Measurements from ENCODE around the gene ABTB1.
A peak's percentile ranks its signal among the peaks of the same experiment; 100 is the strongest.
"Not testable (repeated sequence)": the region's sequence is repeated elsewhere in the genome, so short reads cannot be mapped to it uniquely, and the experiment has no call there.

ABTB1 gene

GRCh38 chr3:127671523-127672428, 976 bp upstream of the ABTB1 start:
- no peak for DNase-seq (ENCODE audit: low read depth in 1 of 2, low spot score in 1 of 2)

DNA sequence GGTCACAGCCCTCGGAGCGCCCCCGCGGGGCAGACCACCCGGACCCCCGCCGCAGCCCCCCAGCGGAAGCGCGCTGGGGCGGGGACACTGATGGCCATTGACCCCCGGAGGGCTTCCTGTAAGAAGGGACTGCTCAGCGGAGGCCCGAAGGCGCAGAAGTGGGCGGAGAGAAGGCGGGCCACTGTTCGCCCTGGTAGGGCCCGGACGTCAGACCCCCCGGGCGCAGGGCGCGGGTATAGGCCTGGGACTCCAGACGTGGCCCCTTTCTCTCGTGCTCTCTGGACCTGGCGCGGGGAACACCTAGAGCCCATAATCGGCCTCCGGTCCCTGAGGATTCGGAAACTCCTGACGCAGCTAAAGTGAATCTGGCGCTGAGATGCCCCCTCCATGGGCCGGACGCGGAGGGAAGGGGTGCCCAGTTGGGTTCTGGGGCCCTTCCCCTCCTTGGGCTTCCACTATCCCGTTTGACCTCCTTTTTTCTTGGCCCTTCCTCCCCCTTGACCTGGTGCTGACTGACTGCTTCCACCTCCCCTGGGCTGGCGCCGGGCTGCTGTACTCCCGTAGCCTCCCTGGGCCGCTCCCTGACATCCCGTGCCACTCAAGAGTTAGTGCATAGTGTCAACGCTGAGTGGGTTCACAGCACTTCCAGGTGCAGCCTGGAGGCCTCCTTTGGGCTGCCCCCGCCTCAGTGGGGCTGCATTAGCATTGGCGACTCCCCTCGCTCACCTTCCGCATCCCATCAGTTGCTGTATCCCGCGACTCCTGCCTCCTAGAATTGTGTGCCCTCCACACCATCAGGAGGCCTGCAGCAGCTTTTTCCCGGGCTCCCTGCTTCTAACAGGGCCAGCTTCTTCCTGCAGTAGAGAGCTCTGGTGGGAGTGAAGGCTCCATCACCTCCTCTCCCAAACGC, 694 bp downstream of the ABTB1 start:
- DNase-seq (ENCODE audit: low read depth in 1 of 2, low spot score in 1 of 2), result peak in 1 of 2 donors; percentile 26

DNA sequence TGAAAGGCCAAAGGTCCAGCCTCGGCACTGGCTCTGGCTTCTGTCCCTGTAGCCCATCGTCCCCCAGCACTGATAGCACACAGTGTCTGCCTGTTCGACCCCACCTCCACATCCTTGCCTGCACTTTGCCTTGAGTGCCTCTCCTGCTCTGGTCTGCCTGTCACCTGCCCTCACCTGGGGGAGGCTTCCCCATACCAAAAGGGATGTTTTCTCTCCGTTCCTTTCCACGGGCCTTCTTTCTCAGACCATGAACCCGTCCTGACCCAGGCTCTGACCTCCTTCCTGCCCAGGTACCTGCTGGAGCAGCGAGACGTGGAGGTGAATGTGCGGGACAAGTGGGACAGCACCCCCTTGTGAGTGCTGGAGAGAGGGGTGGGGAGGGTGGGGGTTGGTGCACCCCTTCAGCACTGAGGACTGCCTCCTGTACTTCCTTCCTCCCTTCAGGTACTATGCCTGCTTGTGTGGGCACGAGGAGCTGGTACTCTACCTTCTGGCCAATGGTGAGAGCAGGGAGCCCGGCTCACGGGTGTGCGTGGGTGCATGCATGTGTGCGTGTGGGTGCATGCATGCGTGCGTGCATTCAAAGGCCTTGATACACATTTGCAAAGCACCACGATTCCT, 1.5 kb downstream of the ABTB1 start:
- no peak for DNase-seq (ENCODE audit: low read depth in 1 of 2, low spot score in 1 of 2)

- no peak for DNase-seq (ENCODE audit: low read depth in 1 of 2, low spot score in 1 of 2)
Observed at GRCh38 chr3:127674790-127675189, 2.0 kb downstream of the ABTB1 start.

DNA sequence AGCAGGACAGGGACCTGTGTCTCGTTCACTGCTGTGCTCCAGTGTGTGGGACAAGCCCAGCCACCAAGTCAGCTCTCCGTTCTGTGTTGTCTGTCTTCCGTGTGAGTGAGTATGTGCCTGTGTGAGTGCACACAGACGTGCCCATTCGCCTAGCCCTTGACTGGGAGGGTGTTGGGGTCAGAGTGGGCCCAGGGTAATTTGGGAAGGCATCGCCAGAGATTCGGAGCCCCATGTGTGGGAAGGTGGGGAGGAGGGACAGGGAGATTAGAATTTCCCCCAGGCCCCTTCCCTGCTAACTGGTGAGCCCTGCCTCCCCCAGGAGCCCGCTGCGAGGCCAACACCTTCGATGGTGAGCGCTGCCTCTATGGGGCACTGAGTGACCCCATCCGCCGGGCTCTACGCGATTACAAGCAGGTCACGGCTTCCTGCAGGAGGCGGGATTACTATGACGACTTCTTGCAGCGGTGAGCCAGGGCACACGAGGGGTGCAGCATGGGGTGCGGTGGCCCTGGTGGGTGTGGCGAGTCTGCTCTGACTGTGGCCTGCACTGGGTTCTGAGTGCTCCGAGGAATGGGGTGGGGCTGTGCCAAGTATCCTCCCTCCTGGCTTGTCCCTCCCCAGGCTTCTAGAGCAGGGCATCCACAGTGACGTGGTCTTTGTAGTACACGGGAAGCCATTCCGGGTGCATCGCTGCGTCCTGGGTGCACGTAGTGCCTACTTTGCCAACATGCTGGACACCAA, 3.1 kb downstream of the ABTB1 start:
- no peak for DNase-seq (ENCODE audit: low read depth in 1 of 2, low spot score in 1 of 2)

DNA sequence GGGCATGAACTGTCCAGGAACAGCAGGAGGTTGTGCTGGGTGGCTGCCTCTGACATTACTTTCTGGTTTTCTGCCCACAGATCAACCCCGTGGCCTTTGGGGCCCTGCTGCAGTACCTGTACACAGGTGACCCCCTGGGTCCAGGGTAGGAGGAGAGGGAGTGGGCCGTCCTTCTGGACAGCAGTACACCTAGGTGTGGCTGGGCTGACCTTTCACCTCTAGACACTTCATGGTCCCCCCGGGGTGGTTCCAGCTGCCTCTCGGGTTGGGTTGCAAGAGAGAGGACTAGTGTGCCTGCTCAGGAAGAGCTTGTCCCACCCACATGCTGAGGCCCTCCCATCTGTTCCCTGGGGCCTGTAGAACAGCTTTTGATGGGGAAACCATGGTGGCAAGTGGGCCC, 3.7 kb downstream of the ABTB1 start:
- no peak for DNase-seq (ENCODE audit: low read depth in 1 of 2, low spot score in 1 of 2)

GRCh38 chr3:127676921-127677351, 4.2 kb downstream of the ABTB1 start:
- DNase-seq (ENCODE audit: low read depth in 1 of 2, low spot score in 1 of 2), result no peak

DNA sequence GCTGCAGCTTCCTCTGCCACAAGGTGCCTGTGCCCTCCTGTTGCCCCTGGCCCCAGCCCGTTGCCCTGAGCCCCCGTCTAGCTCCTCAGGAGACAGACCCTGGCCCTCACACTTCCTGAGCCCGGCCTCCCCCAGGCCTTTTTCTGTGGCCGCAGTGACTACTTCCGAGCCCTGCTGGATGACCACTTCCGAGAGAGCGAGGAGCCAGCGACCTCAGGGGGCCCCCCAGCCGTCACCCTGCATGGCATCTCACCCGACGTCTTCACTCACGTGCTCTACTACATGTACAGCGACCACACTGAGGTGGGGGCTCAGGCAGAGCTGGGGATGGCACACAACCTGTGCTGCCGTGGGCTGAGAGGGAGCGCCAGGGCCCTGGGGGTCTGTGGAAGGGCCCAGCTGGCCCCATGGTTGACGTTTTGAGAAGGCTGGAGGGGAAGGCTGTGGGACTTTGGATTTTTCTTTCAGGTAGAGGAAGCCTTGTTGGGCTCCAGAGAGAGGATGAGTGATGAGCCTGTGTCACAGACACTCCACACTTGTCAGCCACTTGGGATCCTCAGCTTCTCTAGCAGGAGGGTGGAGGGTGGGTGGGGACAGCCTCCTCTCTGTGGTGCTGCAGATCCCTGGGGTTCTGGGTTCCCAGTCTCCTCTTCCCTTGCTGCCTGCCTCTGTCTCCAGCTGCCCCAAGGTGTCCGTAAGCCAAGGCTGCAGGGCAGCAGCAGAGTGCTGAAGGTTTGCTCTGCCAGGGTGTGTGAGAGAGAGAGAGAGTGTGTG, 5.0 kb downstream of the ABTB1 start:
- no peak for DNase-seq (ENCODE audit: low read depth in 1 of 2, low spot score in 1 of 2)

GRCh38 chr3:127678315-127678599, 5.5 kb downstream of the ABTB1 start:
- DNase-seq (ENCODE audit: low read depth in 1 of 2, low spot score in 1 of 2), result no peak

DNA sequence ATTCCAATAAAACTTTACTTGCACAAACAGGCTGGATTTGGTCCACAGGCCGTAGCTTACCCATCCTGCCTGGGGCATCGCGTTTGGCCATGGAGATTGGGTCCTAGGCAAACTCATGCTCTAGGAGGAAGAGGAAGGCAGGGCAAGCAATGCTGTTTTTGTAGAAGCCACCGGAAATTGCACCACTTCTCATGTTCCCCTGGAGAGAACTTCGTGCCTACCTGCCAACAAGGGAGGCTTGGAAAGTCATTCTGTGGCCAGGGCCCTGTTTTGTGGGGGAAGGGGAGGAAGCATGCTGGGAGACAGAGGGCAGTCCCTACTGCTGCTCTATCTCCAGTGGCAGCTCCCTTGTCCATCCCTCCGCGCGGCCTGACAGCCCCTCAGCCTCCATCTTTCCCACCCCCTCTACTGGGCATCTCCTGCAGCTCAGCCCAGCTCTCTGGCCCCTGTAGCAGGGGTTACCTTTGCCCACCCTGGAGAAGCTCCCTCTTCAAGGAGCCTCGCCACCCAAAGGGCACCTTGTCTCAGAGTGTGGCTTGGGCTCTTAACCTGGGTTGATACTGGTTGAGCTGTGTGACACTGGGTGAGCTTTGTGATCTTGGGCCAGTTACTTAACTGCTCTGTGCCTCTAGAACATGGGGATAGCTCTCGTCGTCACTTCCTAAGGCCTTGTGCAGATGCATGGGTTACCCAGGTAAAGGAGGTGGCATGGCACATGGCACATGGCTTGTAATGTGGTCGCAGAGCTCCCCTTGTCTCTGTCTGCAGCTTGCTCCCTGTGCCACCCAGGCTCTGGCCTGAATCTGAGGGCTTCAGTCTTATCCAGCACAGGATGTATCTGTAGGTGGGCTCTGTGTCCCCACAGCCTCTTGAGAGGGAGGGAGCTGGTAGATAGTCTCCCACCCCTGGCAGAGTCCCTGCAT, 6.1 kb downstream of the ABTB1 start:
- DNase-seq (ENCODE audit: low read depth in 1 of 2, low spot score in 1 of 2), result no peak

DNA sequence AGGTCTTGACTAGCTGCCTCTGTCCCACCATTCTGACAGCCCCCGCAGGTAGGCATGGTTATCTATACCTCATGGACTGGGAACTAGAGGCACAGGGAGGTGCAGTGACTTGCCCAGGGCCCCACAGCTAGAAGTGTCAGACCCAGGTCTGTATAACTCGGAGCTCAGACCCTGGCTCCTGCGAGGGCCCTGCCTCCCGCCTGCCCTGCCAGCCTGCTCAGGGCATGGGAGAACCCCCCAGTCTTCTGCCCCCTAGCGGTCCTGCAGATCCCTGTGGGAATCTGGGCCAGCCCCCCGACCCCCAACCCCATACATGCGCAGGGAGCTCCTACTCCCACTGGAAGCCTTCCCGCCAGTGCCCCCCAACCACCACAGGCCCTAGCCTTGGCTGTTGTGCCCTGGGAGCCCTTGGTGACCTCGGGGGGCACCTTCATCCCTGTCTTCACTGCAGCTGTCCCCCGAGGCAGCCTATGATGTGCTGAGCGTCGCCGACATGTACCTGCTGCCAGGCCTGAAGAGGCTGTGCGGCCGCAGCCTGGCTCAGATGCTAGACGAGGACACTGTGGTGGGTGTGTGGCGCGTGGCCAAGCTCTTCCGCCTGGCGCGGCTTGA, 6.9 kb downstream of the ABTB1 start:
- no peak for DNase-seq (ENCODE audit: low read depth in 1 of 2, low spot score in 1 of 2)

DNA sequence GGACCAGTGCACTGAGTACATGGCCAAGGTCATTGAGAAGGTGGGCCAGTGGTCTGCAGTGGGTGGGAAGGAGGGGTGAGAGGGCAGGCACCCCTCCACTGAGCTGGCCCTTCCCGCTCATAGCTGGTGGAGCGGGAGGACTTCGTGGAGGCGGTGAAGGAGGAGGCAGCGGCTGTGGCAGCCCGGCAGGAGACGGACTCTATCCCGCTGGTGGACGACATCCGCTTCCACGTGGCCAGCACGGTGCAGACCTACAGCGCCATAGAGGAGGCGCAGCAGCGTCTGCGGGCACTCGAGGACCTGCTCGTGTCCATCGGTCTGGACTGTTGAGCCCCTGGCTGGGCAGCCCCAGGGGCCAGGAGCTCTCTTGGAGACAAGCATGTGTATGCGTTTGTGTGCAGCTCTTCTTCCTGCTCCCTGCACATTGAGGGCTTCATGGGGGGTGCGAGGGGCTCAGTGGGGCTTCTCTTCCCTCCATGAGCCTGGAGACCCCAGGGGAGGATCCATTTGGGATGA, 7.5 kb downstream of the ABTB1 start:
- no peak for DNase-seq (ENCODE audit: low read depth in 1 of 2, low spot score in 1 of 2)

GRCh38 chr3:127680798-127681221, 8.1 kb downstream of the ABTB1 start:
- no peak for DNase-seq (ENCODE audit: low read depth in 1 of 2, low spot score in 1 of 2)

GRCh38 chr3:127682175-127682554, 9.4 kb downstream of the ABTB1 start:
- not testable (repeated sequence) for DNase-seq (ENCODE audit: low read depth in 1 of 2, low spot score in 1 of 2)

DNA sequence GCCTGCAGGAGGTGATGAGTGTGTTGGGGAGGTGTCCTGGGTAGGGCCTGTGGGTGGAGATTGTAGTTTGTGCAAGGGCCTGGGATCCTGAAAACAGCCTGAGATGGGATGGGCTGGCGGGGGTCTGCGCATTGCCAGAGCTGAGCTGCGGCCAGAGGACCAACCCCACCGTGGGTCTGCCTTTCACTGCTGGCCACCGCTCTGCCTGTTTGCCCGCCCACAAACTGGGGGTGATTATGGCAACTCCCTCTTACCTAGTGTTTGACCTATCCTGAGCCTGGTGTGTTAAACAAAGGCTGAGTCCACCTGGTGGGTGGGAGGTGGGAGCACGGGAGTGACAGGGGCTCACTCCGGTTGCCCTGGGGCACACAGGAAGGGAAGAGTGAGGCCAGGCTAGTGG, 9.8 kb downstream of the ABTB1 start:
- no peak for DNase-seq (ENCODE audit: low read depth in 1 of 2, low spot score in 1 of 2)

- no peak for DNase-seq (ENCODE audit: low read depth in 1 of 2, low spot score in 1 of 2)
Observed at GRCh38 chr3:127684871-127685707, 12.3 kb downstream of the ABTB1 start.

- no peak for DNase-seq (ENCODE audit: low read depth in 1 of 2, low spot score in 1 of 2)
Observed at GRCh38 chr3:127685708-127686511, 13.2 kb downstream of the ABTB1 start.
